ENCODE data around the gene WDR72. TPM values are rescaled to one million over a fixed set of nuclear protein-coding genes. Genes with fewer than 3 reads are reported as not detected.

Gene WDR72
- total and polyA plus RNA-seq, 2 of the 8 experiments (the other 6 are each of a cell fraction or from before 2014, with no cell fraction given): 1.2 to 1.9 TPM

DNA sequence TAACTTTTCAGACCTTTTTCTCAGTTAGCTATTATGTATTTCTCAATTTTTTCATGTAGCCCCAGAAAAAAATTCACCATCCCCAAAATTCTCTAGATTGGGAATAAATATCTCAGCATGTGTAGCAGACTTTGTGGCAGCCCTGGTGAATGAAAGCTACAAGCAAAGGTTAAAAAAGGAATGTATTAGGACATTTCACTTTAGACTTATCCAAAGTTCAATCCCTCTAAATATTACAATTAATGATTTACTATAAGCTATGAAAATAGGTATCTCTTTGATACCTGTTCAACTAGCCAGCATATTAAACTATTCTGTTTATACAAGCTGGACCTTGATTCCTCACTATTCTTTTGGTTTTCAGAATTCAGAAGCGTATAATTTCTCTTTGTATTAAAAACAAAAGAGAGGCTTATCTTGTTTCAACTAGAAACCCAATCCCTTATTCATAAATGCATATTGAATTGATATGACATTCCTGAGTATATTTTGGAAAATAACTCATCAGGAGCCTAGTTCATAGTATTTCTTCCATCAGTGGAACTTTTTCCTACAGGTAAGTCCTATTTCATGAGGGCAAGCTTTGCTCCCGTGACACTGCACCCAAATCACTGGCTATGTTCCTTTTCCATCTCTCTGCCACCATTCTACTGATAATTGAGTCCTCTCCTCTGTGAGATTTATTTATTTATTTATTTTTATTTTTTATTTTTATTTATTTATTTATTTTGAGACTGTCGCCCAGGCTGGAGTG, 38.0 kb downstream of the WDR72 start (continued):
- TF ChIP-seq, protein P1, sequence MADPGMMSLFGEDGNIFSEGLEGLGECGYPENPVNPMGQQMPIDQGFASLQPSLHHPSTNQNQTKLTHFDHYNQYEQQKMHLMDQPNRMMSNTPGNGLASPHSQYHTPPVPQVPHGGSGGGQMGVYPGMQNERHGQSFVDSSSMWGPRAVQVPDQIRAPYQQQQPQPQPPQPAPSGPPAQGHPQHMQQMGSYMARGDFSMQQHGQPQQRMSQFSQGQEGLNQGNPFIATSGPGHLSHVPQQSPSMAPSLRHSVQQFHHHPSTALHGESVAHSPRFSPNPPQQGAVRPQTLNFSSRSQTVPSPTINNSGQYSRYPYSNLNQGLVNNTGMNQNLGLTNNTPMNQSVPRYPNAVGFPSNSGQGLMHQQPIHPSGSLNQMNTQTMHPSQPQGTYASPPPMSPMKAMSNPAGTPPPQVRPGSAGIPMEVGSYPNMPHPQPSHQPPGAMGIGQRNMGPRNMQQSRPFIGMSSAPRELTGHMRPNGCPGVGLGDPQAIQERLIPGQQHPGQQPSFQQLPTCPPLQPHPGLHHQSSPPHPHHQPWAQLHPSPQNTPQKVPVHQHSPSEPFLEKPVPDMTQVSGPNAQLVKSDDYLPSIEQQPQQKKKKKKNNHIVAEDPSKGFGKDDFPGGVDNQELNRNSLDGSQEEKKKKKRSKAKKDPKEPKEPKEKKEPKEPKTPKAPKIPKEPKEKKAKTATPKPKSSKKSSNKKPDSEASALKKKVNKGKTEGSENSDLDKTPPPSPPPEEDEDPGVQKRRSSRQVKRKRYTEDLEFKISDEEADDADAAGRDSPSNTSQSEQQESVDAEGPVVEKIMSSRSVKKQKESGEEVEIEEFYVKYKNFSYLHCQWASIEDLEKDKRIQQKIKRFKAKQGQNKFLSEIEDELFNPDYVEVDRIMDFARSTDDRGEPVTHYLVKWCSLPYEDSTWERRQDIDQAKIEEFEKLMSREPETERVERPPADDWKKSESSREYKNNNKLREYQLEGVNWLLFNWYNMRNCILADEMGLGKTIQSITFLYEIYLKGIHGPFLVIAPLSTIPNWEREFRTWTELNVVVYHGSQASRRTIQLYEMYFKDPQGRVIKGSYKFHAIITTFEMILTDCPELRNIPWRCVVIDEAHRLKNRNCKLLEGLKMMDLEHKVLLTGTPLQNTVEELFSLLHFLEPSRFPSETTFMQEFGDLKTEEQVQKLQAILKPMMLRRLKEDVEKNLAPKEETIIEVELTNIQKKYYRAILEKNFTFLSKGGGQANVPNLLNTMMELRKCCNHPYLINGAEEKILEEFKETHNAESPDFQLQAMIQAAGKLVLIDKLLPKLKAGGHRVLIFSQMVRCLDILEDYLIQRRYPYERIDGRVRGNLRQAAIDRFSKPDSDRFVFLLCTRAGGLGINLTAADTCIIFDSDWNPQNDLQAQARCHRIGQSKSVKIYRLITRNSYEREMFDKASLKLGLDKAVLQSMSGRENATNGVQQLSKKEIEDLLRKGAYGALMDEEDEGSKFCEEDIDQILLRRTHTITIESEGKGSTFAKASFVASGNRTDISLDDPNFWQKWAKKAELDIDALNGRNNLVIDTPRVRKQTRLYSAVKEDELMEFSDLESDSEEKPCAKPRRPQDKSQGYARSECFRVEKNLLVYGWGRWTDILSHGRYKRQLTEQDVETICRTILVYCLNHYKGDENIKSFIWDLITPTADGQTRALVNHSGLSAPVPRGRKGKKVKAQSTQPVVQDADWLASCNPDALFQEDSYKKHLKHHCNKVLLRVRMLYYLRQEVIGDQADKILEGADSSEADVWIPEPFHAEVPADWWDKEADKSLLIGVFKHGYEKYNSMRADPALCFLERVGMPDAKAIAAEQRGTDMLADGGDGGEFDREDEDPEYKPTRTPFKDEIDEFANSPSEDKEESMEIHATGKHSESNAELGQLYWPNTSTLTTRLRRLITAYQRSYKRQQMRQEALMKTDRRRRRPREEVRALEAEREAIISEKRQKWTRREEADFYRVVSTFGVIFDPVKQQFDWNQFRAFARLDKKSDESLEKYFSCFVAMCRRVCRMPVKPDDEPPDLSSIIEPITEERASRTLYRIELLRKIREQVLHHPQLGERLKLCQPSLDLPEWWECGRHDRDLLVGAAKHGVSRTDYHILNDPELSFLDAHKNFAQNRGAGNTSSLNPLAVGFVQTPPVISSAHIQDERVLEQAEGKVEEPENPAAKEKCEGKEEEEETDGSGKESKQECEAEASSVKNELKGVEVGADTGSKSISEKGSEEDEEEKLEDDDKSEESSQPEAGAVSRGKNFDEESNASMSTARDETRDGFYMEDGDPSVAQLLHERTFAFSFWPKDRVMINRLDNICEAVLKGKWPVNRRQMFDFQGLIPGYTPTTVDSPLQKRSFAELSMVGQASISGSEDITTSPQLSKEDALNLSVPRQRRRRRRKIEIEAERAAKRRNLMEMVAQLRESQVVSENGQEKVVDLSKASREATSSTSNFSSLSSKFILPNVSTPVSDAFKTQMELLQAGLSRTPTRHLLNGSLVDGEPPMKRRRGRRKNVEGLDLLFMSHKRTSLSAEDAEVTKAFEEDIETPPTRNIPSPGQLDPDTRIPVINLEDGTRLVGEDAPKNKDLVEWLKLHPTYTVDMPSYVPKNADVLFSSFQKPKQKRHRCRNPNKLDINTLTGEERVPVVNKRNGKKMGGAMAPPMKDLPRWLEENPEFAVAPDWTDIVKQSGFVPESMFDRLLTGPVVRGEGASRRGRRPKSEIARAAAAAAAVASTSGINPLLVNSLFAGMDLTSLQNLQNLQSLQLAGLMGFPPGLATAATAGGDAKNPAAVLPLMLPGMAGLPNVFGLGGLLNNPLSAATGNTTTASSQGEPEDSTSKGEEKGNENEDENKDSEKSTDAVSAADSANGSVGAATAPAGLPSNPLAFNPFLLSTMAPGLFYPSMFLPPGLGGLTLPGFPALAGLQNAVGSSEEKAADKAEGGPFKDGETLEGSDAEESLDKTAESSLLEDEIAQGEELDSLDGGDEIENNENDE (IDR thresholded peaks at IDR 0.05; ENCODE audit: insufficient replicate concordance, low read length): no peak
- no peak for TF ChIP-seq SIN3A (conservative IDR thresholded peaks at IDR 0.05 in 1 of 2, IDR thresholded peaks at IDR 0.05 in 1 of 2; ENCODE audit: low read depth in 1 of 2, low read length in 2 of 2)
